Keratinocyte (primary cell): ENCODE data around the gene TOM1L2. TPM values are rescaled to one million over a fixed set of nuclear protein-coding genes. Genes with fewer than 3 reads are reported as not detected.

Experiments used
- DNase-seq: peaks from one replicate; pipeline ENCODE4 v3.0.0-alpha.2; 2011; ENCODE audit warnings: low read depth, missing footprints, low spot score
- FAIRE-seq: peaks from 2 replicates; lab custom pipeline; 2011; peaks lifted over from hg19 to GRCh38; lab: Jason Lieb, UNC
- H2AFZ ChIP-seq: 2 replicates; pipeline ENCODE4 v1.6.0; 2012; ENCODE audit warnings: low read length, control low read depth, inconsistent platforms; ENCODE audit not compliant: control insufficient read depth
- H3K27ac ChIP-seq: 2 replicates; pipeline ENCODE4 v1.5.1; 2011; ENCODE audit warnings: low read length; ENCODE audit not compliant: control insufficient read depth, insufficient read depth
- H3K27me3 ChIP-seq: 3 replicates; pipeline ENCODE4 v1.6.0; 2011; ENCODE audit warnings: low read length; ENCODE audit not compliant: control insufficient read depth, insufficient read depth; ENCODE audit errors: extremely low read depth
- H3K36me3 ChIP-seq, 2 experiments: 2 replicates in 1 of 2; 3 replicates in 1 of 2; pipeline ENCODE4 v1.5.1; 2011; ENCODE audit warnings: low read length in 2 of 2, mild to moderate bottlenecking in 1 of 2; ENCODE audit not compliant: control insufficient read depth in 2 of 2, insufficient read depth in 2 of 2; ENCODE audit errors: extremely low read depth in 1 of 2
- H3K4me1 ChIP-seq: 3 replicates; pipeline ENCODE4 v1.5.1; 2011; ENCODE audit warnings: low read length; ENCODE audit not compliant: control insufficient read depth, insufficient read depth; ENCODE audit errors: extremely low read depth
- H3K4me2 ChIP-seq: 3 replicates; pipeline ENCODE4 v1.6.0; 2011; ENCODE audit warnings: low read depth, low read length; ENCODE audit not compliant: control insufficient read depth, insufficient read depth; ENCODE audit errors: extremely low read depth
- H3K4me3 ChIP-seq, 3 experiments: fragments of 200-600 bp in 1 of 3; sonication (generic) in 1 of 3; 2 replicates in 2 of 3; 3 replicates in 1 of 3; pipeline ENCODE4 v1.5.1; 2011 to 2016; ENCODE audit warnings: low read length in 3 of 3, mild to moderate bottlenecking in 3 of 3, control low read depth in 2 of 3, inconsistent platforms in 1 of 3, low read depth in 1 of 3, mixed read lengths in 1 of 3, mixed run types in 1 of 3, moderate library complexity in 1 of 3; ENCODE audit not compliant: control insufficient read depth in 2 of 3, insufficient read depth in 2 of 3; ENCODE audit errors: extremely low read depth in 1 of 3
- H3K79me2 ChIP-seq: 2 replicates; pipeline ENCODE4 v1.6.0; 2012; ENCODE audit warnings: low read length; ENCODE audit not compliant: control insufficient read depth, insufficient read depth
- H3K9ac ChIP-seq: 3 replicates; pipeline ENCODE4 v1.6.0; 2011; ENCODE audit warnings: low read length; ENCODE audit not compliant: control insufficient read depth, insufficient read depth; ENCODE audit errors: extremely low read depth
- H3K9me1 ChIP-seq: 3 replicates; pipeline ENCODE4 v1.6.0; 2011; ENCODE audit warnings: low read length; ENCODE audit not compliant: control insufficient read depth, insufficient read depth; ENCODE audit errors: extremely low read depth
- H3K9me3 ChIP-seq: 2 replicates; pipeline ENCODE4 v1.5.1; 2012; ENCODE audit warnings: low read depth, low read length; ENCODE audit not compliant: control insufficient read depth
- H4K20me1 ChIP-seq: 3 replicates; pipeline ENCODE4 v1.6.0; 2011; ENCODE audit warnings: low read length; ENCODE audit not compliant: control insufficient read depth, insufficient read depth; ENCODE audit errors: extremely low read depth
- EZH2 ChIP-seq: IDR thresholded peaks from one replicate; pipeline ENCODE4 v1.6.1; 2012; ENCODE audit warnings: inconsistent platforms, mild to moderate bottlenecking, low read length, moderate library complexity
- dilution Hi-C: fragments of 300-500 bp; cut with MboI; formaldehyde crosslinking; loops from one replicate; pipeline ENCODE4 v1.7.0; 2020; ENCODE audit warnings: low sequenced_read_pairs; ENCODE audit not compliant: extremely low pct_ligation_motif_present
- polyA plus RNA-seq, 5 experiments: library from polyadenylated mRNA; depleted of rRNA in 3 of 5; stranded (reverse) in 3 of 5; stranded (forward) in 1 of 5; unstranded in 1 of 5; fragments of >200 nt; gene quantifications; 1 replicate in 1 of 5; 2 replicates in 3 of 5; 3 replicates in 1 of 5; pipeline versions ENCODE4 v1.2.1 to v1.2.3, GENCODE V29; 2011 to 2012; ENCODE audit warnings: missing spikeins in 2 of 5, low read depth in 1 of 5, low replicate concordance in 1 of 5
- TF ChIP-seq, protein P1 (sequence below), 3 experiments: IDR thresholded peaks in 1 of 3; conservative IDR thresholded peaks in 1 of 3; optimal IDR thresholded peaks in 1 of 3; 2 replicates in 2 of 3; 3 replicates in 1 of 3; pipeline versions ENCODE3 to v1.5.1; 2011; ENCODE audit warnings: low read length in 3 of 3, mild to moderate bottlenecking in 3 of 3, moderate library complexity in 2 of 3, control low read depth in 1 of 3, inconsistent platforms in 1 of 3; ENCODE audit not compliant: insufficient read depth in 2 of 3; ENCODE audit errors: extremely low read depth in 1 of 3

TOM1L2 gene
- polyA plus RNA-seq, 1 donor (not counting 4 experiments of a cell fraction or from before 2014, with no cell fraction given), result 36.3 TPM

DNA sequence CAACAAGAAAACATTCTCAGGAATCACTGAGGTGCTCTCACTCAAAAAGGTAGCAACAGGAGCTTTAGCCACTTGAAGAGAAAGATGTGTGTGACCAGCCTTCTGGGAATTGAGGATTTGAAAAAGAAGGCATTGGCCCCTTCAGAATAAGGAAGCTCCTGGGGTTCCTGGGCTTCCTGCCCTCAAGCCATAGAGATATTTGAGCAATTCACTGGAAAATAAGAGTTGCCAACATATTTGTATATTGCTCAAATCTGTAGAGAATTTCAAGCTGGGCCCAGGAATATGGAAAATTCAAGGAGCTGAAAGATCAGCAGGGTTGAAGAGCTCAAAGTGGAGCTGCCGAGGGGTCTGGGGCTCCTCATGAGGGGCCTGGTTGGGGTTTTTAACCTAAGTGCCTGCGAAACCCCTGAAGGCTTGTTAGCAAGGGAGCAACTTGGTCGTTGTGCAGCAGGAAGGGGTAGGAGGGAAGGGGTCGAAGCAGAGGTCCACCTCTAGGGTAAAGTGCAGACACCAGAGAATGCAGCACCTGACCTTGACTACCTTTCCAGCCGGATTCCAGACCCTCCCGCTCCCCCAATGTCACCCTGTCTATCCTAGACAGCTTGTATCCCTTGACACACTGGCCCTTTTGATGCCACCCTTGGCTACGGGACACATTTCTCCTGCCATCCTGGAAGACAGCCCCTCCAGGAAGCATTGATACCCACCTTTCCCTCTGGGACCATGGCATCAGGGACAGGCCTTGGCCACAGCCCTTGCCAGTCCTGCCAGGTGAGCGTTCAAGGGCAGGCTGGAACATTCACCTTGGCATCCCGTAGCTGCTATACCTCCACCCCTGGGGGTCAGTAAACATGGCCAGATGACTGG lies 67.8 kb downstream of the TOM1L2 start:
- no peak overlapping the region for H3K9ac ChIP-seq
- dilution Hi-C loops, result no loop called here
- H3K36me3 ChIP-seq, result peaks cover 0 to 19% of the 10 kb centered on the region in 2 experiments
- H3K79me2 ChIP-seq, result no peaks in the 10 kb centered on the region
- FAIRE-seq (no peak), DNase-seq (no peak)
- H3K4me1 ChIP-seq, result peaks cover 10% of the 10 kb centered on the region
- H4K20me1 ChIP-seq, result no peaks in the 10 kb centered on the region
- H3K4me2 ChIP-seq, result no peak overlapping the region
- H3K27ac ChIP-seq, result no peak overlapping the region
- TF ChIP-seq, protein P1, sequence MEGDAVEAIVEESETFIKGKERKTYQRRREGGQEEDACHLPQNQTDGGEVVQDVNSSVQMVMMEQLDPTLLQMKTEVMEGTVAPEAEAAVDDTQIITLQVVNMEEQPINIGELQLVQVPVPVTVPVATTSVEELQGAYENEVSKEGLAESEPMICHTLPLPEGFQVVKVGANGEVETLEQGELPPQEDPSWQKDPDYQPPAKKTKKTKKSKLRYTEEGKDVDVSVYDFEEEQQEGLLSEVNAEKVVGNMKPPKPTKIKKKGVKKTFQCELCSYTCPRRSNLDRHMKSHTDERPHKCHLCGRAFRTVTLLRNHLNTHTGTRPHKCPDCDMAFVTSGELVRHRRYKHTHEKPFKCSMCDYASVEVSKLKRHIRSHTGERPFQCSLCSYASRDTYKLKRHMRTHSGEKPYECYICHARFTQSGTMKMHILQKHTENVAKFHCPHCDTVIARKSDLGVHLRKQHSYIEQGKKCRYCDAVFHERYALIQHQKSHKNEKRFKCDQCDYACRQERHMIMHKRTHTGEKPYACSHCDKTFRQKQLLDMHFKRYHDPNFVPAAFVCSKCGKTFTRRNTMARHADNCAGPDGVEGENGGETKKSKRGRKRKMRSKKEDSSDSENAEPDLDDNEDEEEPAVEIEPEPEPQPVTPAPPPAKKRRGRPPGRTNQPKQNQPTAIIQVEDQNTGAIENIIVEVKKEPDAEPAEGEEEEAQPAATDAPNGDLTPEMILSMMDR (optimal IDR thresholded peaks at IDR 0.05 in 1 of 3, IDR thresholded peaks at IDR 0.05 in 1 of 3, conservative IDR thresholded peaks at IDR 0.05 in 1 of 3; ENCODE audit: extremely low read depth in 1 of 3, insufficient read depth in 2 of 3, low read length in 3 of 3), result no peak
- TF ChIP-seq EZH2, result no peak
- H3K9me3 ChIP-seq, result no peaks in the 10 kb centered on the region
- no peak overlapping the region for H2AFZ ChIP-seq
- H3K4me3 ChIP-seq, result no peak overlapping the region
- H3K9me1 ChIP-seq, result peaks cover 2% of the 10 kb centered on the region
- H3K27me3 ChIP-seq, result no peaks in the 10 kb centered on the region

DNA sequence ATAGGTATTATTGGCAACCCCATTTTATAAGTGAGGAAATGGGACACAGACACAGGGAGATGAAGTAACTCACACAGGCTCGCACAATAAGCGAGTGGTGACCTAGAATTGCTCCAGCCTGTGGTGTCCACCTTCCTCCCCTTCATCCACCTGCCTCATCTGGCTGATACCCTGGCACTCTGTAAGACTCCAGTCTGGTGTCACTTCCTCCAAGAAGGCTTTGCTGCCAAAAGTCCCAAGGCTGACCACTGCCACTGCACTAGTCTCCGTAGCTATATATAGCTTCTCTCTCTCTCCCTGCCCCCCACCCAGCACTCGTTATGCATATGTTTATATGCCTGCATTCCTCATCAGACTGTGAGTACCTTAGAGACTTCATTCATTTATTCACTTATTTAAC lies 69.3 kb downstream of the TOM1L2 start:
- H3K27me3 ChIP-seq, result no peaks in the 10 kb centered on the region
- FAIRE-seq (no peak), DNase-seq (no peak)
- dilution Hi-C loops, result no loop called here
- peaks cover 2% of the 10 kb centered on the region for H3K9me1 ChIP-seq
- H3K36me3 ChIP-seq, result peaks cover 5 to 24% of the 10 kb centered on the region in 2 experiments
- H3K4me2 ChIP-seq, result no peak overlapping the region
- TF ChIP-seq EZH2, result no peak
- TF ChIP-seq, protein P1 (optimal IDR thresholded peaks at IDR 0.05 in 1 of 3, IDR thresholded peaks at IDR 0.05 in 1 of 3, conservative IDR thresholded peaks at IDR 0.05 in 1 of 3; ENCODE audit: extremely low read depth in 1 of 3, insufficient read depth in 2 of 3, low read length in 3 of 3), result no peak
- no peaks in the 10 kb centered on the region for H4K20me1 ChIP-seq
- no peaks in the 10 kb centered on the region for H3K79me2 ChIP-seq
- H2AFZ ChIP-seq, result no peak overlapping the region
- H3K4me3 ChIP-seq, result no peak overlapping the region
- H3K9ac ChIP-seq, result no peak overlapping the region
- no peaks in the 10 kb centered on the region for H3K9me3 ChIP-seq
- H3K4me1 ChIP-seq, result peaks cover 10% of the 10 kb centered on the region
- no peak overlapping the region for H3K27ac ChIP-seq
